H1 (cell line): Measurements from ENCODE around the gene RSPO1. TPM values are rescaled to one million over a fixed set of nuclear protein-coding genes. Genes with fewer than 3 reads are reported as not detected.

Source experiments
- CTCF ChIA-PET: fragments of 300-600 bp; sonication (Branson Sonifier 250); formaldehyde crosslinking; loops from one replicate; lab custom pipeline; 2021; ENCODE audit not compliant: partially characterized antibody; lab: Charles Lee
- POLR2A ChIA-PET: fragments of 300-600 bp; sonication (Branson Sonifier 250); formaldehyde crosslinking; loops from one replicate; lab custom pipeline; 2021; ENCODE audit warnings: inconsistent platforms; ENCODE audit not compliant: partially characterized antibody; lab: Charles Lee
- DNase-seq, 2 experiments: peaks; one replicate each; pipeline versions ENCODE4 v3.0.0 to v3.0.0-alpha.2; 2010 to 2022; ENCODE audit warnings: low spot score in 2 of 2, low read depth in 1 of 2, mixed read lengths in 1 of 2
- FAIRE-seq: peaks from 2 replicates; lab custom pipeline; 2011; peaks lifted over from hg19 to GRCh38; lab: Jason Lieb, UNC
- H2AFZ ChIP-seq: 2 replicates; pipeline ENCODE4 v1.8.1; 2012; ENCODE audit warnings: low read length, inconsistent platforms
- H2AK5ac ChIP-seq: 2 replicates; pipeline ENCODE4 v1.6.1; 2013; ENCODE audit warnings: low read depth, low read length
- H2BK120ac ChIP-seq: replicated peaks from 2 replicates; pipeline ENCODE3; 2013; ENCODE audit warnings: low read depth, low read length, inconsistent platforms
- H2BK12ac ChIP-seq: 2 replicates; pipeline ENCODE4 v1.6.1; 2013; ENCODE audit warnings: low read depth, low read length
- H2BK15ac ChIP-seq: 2 replicates; pipeline ENCODE4 v1.6.1; 2013; ENCODE audit warnings: low read length
- H2BK20ac ChIP-seq: 2 replicates; pipeline ENCODE4 v1.6.1; 2013; ENCODE audit warnings: low read length
- H2BK5ac ChIP-seq: 2 replicates; pipeline ENCODE4 v1.6.1; 2013; ENCODE audit warnings: low read depth, low read length
- H3K14ac ChIP-seq: 2 replicates; pipeline ENCODE4 v1.6.1; 2013; ENCODE audit warnings: inconsistent platforms; ENCODE audit not compliant: insufficient read length
- H3K18ac ChIP-seq: 2 replicates; pipeline ENCODE4 v1.6.1; 2013; ENCODE audit warnings: low read length; ENCODE audit errors: extremely low read depth
- H3K23ac ChIP-seq: 2 replicates; pipeline ENCODE4 v1.6.1; 2013; ENCODE audit warnings: inconsistent platforms; ENCODE audit not compliant: insufficient read length
- H3K23me2 ChIP-seq: 2 replicates; pipeline ENCODE4 v1.6.1; 2013; ENCODE audit warnings: low read depth, low read length
- H3K27ac ChIP-seq: 2 replicates; pipeline ENCODE4 v1.6.1; 2011; ENCODE audit warnings: low read depth, low read length, inconsistent platforms
- H3K27me3 ChIP-seq, 4 experiments: replicated peaks in 1 of 4; 1 replicate in 1 of 4; 2 replicates in 3 of 4; pipeline versions ENCODE4 v1.6.1 to v1.8.1; 2011 to 2013; ENCODE audit warnings: low read length in 3 of 4, mild to moderate bottlenecking in 3 of 4, inconsistent platforms in 2 of 4, mixed read lengths in 2 of 4, moderate library complexity in 1 of 4; ENCODE audit not compliant: control insufficient read depth in 3 of 4, insufficient read depth in 3 of 4; ENCODE audit errors: extremely low read depth in 1 of 4
- H3K36me3 ChIP-seq, 4 experiments: 2 replicates each; pipeline versions ENCODE4 v1.6.1 to v1.8.1; 2011 to 2013; ENCODE audit warnings: mild to moderate bottlenecking in 4 of 4, low read length in 3 of 4, moderate library complexity in 2 of 4, control low read depth in 1 of 4, inconsistent platforms in 1 of 4; ENCODE audit not compliant: insufficient read depth in 4 of 4, control insufficient read depth in 2 of 4
- H3K4ac ChIP-seq: replicated peaks from 2 replicates; pipeline ENCODE3; 2013; ENCODE audit warnings: low read length, low read depth, mixed read lengths, inconsistent platforms; ENCODE audit not compliant: insufficient read length
- H3K4me1 ChIP-seq, 4 experiments: replicated peaks in 1 of 4; 1 replicate in 1 of 4; 2 replicates in 3 of 4; pipeline versions ENCODE4 v1.6.1 to v1.8.1; 2011 to 2013; ENCODE audit warnings: low read length in 3 of 4, inconsistent platforms in 2 of 4, mixed read lengths in 1 of 4; ENCODE audit not compliant: insufficient read depth in 4 of 4, control insufficient read depth in 3 of 4
- H3K4me2 ChIP-seq, 2 experiments: 2 replicates each; pipeline versions ENCODE4 v1.6.1 to v1.8.1; 2011 to 2013; ENCODE audit warnings: low read depth in 2 of 2, low read length in 2 of 2, control low read depth in 1 of 2, inconsistent platforms in 1 of 2, mild to moderate bottlenecking in 1 of 2; ENCODE audit not compliant: insufficient read depth in 1 of 2
- H3K4me3 ChIP-seq, 4 experiments: fragments of 200-600, 300-600 bp in 1 of 4; sonication (generic), shearing (Covaris generic), sonication (Bioruptor Twin) in 1 of 4; 2 replicates each; pipeline versions ENCODE4 v1.5.1 to v1.8.1; 2011 to 2016; ENCODE audit warnings: low read length in 4 of 4, low read depth in 3 of 4, control low read depth in 2 of 4, inconsistent platforms in 2 of 4, mild to moderate bottlenecking in 2 of 4, mixed read lengths in 1 of 4, moderate library complexity in 1 of 4; ENCODE audit not compliant: insufficient read depth in 2 of 4; ENCODE audit errors: extremely low read depth in 1 of 4
- H3K56ac ChIP-seq: replicated peaks from 2 replicates; pipeline ENCODE3; 2013; ENCODE audit warnings: low read depth, mild to moderate bottlenecking, mixed read lengths, low read length, inconsistent platforms; ENCODE audit not compliant: insufficient read length
- H3K79me1 ChIP-seq: 2 replicates; pipeline ENCODE4 v1.6.1; 2013; ENCODE audit warnings: low read depth, low read length, control low read depth
- H3K79me2 ChIP-seq, 2 experiments: 2 replicates each; pipeline versions ENCODE4 v1.6.1 to v1.8.1; 2012 to 2013; ENCODE audit warnings: low read length in 2 of 2, mild to moderate bottlenecking in 2 of 2, inconsistent platforms in 1 of 2; ENCODE audit not compliant: insufficient read depth in 2 of 2, control insufficient read depth in 1 of 2
- H3K9ac ChIP-seq, 4 experiments: replicated peaks in 1 of 4; 1 replicate in 1 of 4; 2 replicates in 3 of 4; pipeline versions ENCODE4 v1.6.1 to v1.8.1; 2011 to 2013; ENCODE audit warnings: low read depth in 3 of 4, low read length in 3 of 4, control low read depth in 2 of 4, mild to moderate bottlenecking in 2 of 4, moderate library complexity in 2 of 4, inconsistent platforms in 1 of 4; ENCODE audit errors: extremely low read depth in 1 of 4
- H3K9me3 ChIP-seq, 2 experiments: 2 replicates each; pipeline versions ENCODE4 v1.6.1 to v1.8.1; 2012 to 2013; ENCODE audit warnings: mild to moderate bottlenecking in 2 of 2, moderate library complexity in 2 of 2, control low read depth in 1 of 2, inconsistent platforms in 1 of 2, low read depth in 1 of 2, low read length in 1 of 2, mixed read lengths in 1 of 2; ENCODE audit not compliant: insufficient read depth in 2 of 2
- H4K20me1 ChIP-seq, 2 experiments: replicated peaks in 1 of 2; 2 replicates each; pipeline versions ENCODE3 to v1.8.1; 2011 to 2013; ENCODE audit warnings: inconsistent platforms in 2 of 2, low read length in 2 of 2, mild to moderate bottlenecking in 1 of 2; ENCODE audit not compliant: insufficient read depth in 2 of 2, control insufficient read depth in 1 of 2
- H4K5ac ChIP-seq: 2 replicates; pipeline ENCODE4 v1.6.1; 2013; ENCODE audit warnings: low read length, low read depth, mixed read lengths, inconsistent platforms; ENCODE audit not compliant: insufficient read length
- H4K8ac ChIP-seq: 2 replicates; pipeline ENCODE4 v1.8.0; 2013; ENCODE audit warnings: mild to moderate bottlenecking, moderate library complexity, low read length, inconsistent platforms; ENCODE audit not compliant: insufficient read depth; ENCODE audit errors: extremely low read depth
- H4K91ac ChIP-seq: replicated peaks from 2 replicates; pipeline ENCODE3; 2013; ENCODE audit warnings: low read length, mixed read lengths, inconsistent platforms; ENCODE audit not compliant: insufficient read length
- RAD21 ChIP-seq, 2 experiments: IDR thresholded peaks in 1 of 2; conservative IDR thresholded peaks in 1 of 2; 2 replicates each; pipeline ENCODE4 v1.6.1; 2011; ENCODE audit warnings: low read depth in 2 of 2, low read length in 2 of 2, improper control_type of control experiment in 1 of 2, inconsistent platforms in 1 of 2, mild to moderate bottlenecking in 1 of 2, moderate library complexity in 1 of 2
- YY1 ChIP-seq: IDR thresholded peaks from 2 replicates; pipeline ENCODE4 v1.6.1; 2011; ENCODE audit warnings: low read depth, mild to moderate bottlenecking, low read length
- WGBS, 2 experiments: shearing (Covaris generic) in 1 of 2; methylation state at CpG; one replicate each; pipeline versions ENCODE4 v1.1.6 to v1.1.7; 2013 to 2015; ENCODE audit warnings: low lambda C conversion rate in 2 of 2, mixed read lengths in 2 of 2, inconsistent platforms in 1 of 2, low coverage in 1 of 2, missing lambda C conversion rate in 1 of 2; ENCODE audit not compliant: insufficient replicate concordance in 2 of 2, insufficient coverage in 1 of 2, insufficient read length in 1 of 2; ENCODE audit errors: extremely low coverage in 1 of 2, missing lambda C conversion rate in 1 of 2; 5-methylcytosine and 5-hydroxymethylcytosine counted together
- polyA plus RNA-seq, 7 experiments: library from polyadenylated mRNA; depleted of rRNA in 3 of 7; stranded (reverse) in 5 of 7; unstranded in 2 of 7; fragments of >200 nt in 5 of 7; fragments of 200-250 nt in 2 of 7; gene quantifications; 1 replicate in 5 of 7; 2 replicates in 1 of 7; 4 replicates in 1 of 7; pipeline versions ENCODE4 v1.2.1 to v1.2.3, GENCODE V29; 2011 to 2013; ENCODE audit warnings: missing spikeins in 2 of 7, mixed read lengths in 2 of 7
- total RNA-seq: library from RNA; stranded (reverse); fragmentation: NEBNext Ultra II Directional; extraction: Animal tissue kit (Norgen Biotek cat#: 25700); gene quantifications from 2 replicates; pipeline ENCODE4 v1.2.1, GENCODE V29; 2021

Gene RSPO1
- total and polyA plus RNA-seq, 2 of the 8 experiments (the other 6 are each of a cell fraction or from before 2014, with no cell fraction given), result 0.39 TPM; not detected in 1

- H3K9me3 ChIP-seq, result no peaks in the 10 kb centered on the region
- H4K20me1 ChIP-seq, result no peaks in the 10 kb centered on the region
- 74% methylated on average over 12 of the region's 12 CpGs; no CpG with 5 or more reads in 1 of the 2 experiments for WGBS, 2 experiments
- H3K23me2 ChIP-seq, result no peaks in the 10 kb centered on the region; the same call in 1 of the 2 replicates
- no peak overlapping the region for H3K4me2 ChIP-seq
- no peak overlapping the region for H3K56ac ChIP-seq
- FAIRE-seq (no peak), DNase-seq (no peak)
- H2BK12ac ChIP-seq, result no peak overlapping the region
- no peak overlapping the region for H3K18ac ChIP-seq
- H3K4me3 ChIP-seq, result no peak overlapping the region
- TF ChIP-seq RAD21 (IDR thresholded peaks at IDR 0.05 in 1 of 2, conservative IDR thresholded peaks at IDR 0.05 in 1 of 2; ENCODE audit: low read depth in 2 of 2, low read length in 2 of 2), result peak in 1 of 2 experiments; percentile 15; a peak in 1 of 4 replicates
- TF ChIP-seq YY1, result no peak
- H3K9ac ChIP-seq, result no peak overlapping the region
- CTCF ChIA-PET, result interaction anchor here (0.7 to 13.4 kb wide), 7 partner anchors 15 to 87 kb away, joined by 3 to 400 read pairs (median 3); a partner anchor contains a TSS
- H2BK15ac ChIP-seq, result no peak overlapping the region
- no peaks in the 10 kb centered on the region for H3K4me1 ChIP-seq
- H3K4ac ChIP-seq, result no peak overlapping the region
- no peaks in the 10 kb centered on the region for H3K36me3 ChIP-seq
- H3K79me1 ChIP-seq, result no peaks in the 10 kb centered on the region
- H2AK5ac ChIP-seq, result no peak overlapping the region
- H4K91ac ChIP-seq, result no peak overlapping the region
- no peak overlapping the region for H2AFZ ChIP-seq
- H2BK5ac ChIP-seq, result no peak overlapping the region
- no peak overlapping the region for H3K23ac ChIP-seq
- no peak overlapping the region for H2BK120ac ChIP-seq
- H4K8ac ChIP-seq, result no peak overlapping the region; the same call in 1 of the 2 replicates
- no peaks in the 10 kb centered on the region for H3K79me2 ChIP-seq
- POLR2A ChIA-PET, result interaction anchor here (1.4 kb wide), 1 partner anchor 78 kb away, joined by 3 read pairs; no protein-coding TSS in a partner anchor
- no peak overlapping the region for H3K14ac ChIP-seq
- H3K27me3 ChIP-seq, result peaks cover 0 to 13% (median 9%) of the 10 kb centered on the region in 4 experiments; a peak in 4 of 7 replicates
- no peak overlapping the region for H2BK20ac ChIP-seq
- H3K27ac ChIP-seq, result no peak overlapping the region
- no peak overlapping the region for H4K5ac ChIP-seq
Measured at GRCh38 chr1:37605061-37605650, 29.5 kb downstream of the RSPO1 start.
